K562 (cell line): ENCODE results near the gene ZNF584. TPM values are rescaled to one million over a fixed set of nuclear protein-coding genes. Genes with fewer than 3 reads are reported as not detected.

Experiments
- CHD7 ChIP-seq: fragments of 200-600 bp; sonication (generic); IDR thresholded peaks from one replicate; pipeline ENCODE4 v1.6.1; 2012; ENCODE audit warnings: mild to moderate bottlenecking, low read depth, low read length, inconsistent platforms
- E2F3 ChIP-seq: fragments of 250-450 bp; sonication (Bioruptor Pico); IDR thresholded peaks from 2 replicates; pipeline ENCODE4 v1.4.0; 2020; ENCODE audit warnings: mild to moderate bottlenecking
- HIVEP1 ChIP-seq: fragments of 250-450 bp; sonication (Bioruptor Pico); IDR thresholded peaks from 2 replicates; pipeline ENCODE4 v1.4.0; 2020; ENCODE audit warnings: mild to moderate bottlenecking
- MAFK ChIP-seq: IDR thresholded peaks from 2 replicates; pipeline ENCODE4 v1.6.1; 2011; ENCODE audit warnings: low read length, improper control_type of control experiment
- NONO ChIP-seq, 2 experiments: fragments of 200-400 bp in 1 of 2; fragments of 450-650 bp in 1 of 2; formaldehyde crosslinking in 1 of 2; IDR thresholded peaks; 2 replicates each; pipeline ENCODE4 v1.6.1; 2017; ENCODE audit warnings: low read depth in 2 of 2, mild to moderate bottlenecking in 2 of 2, moderate library complexity in 2 of 2, low read length in 1 of 2
- RAD51 ChIP-seq: fragments of 450-650 bp; IDR thresholded peaks from 2 replicates; pipeline ENCODE4 v1.7.1; 2016; ENCODE audit warnings: low read depth, mild to moderate bottlenecking, borderline replicate concordance
- SRSF7 ChIP-seq: fragments of 200-400 bp; formaldehyde crosslinking; optimal IDR thresholded peaks from 2 replicates; pipeline ENCODE3; 2017; ENCODE audit warnings: mild to moderate bottlenecking, low read depth, low read length
- STAT5B ChIP-seq: fragments of 250-450 bp; sonication (Bioruptor Pico); IDR thresholded peaks from 2 replicates; pipeline ENCODE4 v1.8.0; 2021; ENCODE audit warnings: mild to moderate bottlenecking, inconsistent platforms
- ZBTB33 ChIP-seq: sonication (generic); formaldehyde crosslinking; IDR thresholded peaks from 2 replicates; pipeline ENCODE4 v1.8.1; 2023; ENCODE audit warnings: mild to moderate bottlenecking, missing genetic modification reagents
- ZNF717 ChIP-seq: fragments of 250-450 bp; sonication (Bioruptor Pico); IDR thresholded peaks from 2 replicates; pipeline ENCODE4 v1.5.0; 2021
- ZNF785 ChIP-seq: fragments of 250-450 bp; sonication (Bioruptor Pico); IDR thresholded peaks from 2 replicates; pipeline ENCODE4 v1.4.0; 2020; ENCODE audit warnings: mild to moderate bottlenecking
- polyA plus RNA-seq, 8 experiments: library from polyadenylated mRNA; depleted of rRNA in 4 of 8; stranded (reverse) in 5 of 8; unstranded in 3 of 8; fragments of >200 nt; fragmentation: Nextera tagmentation in 2 of 8; fragmentation: Illumina TruSeq in 1 of 8; extraction: Ambion mirVana in 2 of 8; extraction: Trizol in 1 of 8; gene quantifications; 2 replicates each; pipeline versions ENCODE4 v1.2.1 to v1.2.3, GENCODE V29; 2011 to 2014; ENCODE audit warnings: inconsistent platforms in 1 of 8, missing spikeins in 1 of 8
- total RNA-seq, 7 experiments: library from RNA; depleted of rRNA in 6 of 7; stranded (reverse); fragments of >200 nt in 6 of 7; fragmentation: Illumina TruSeq in 2 of 7; extraction: Trizol in 2 of 7; gene quantifications; 2 replicates each; pipeline versions ENCODE4 v1.2.1 to v1.2.3, GENCODE V29; 2011 to 2021; ENCODE audit warnings: low replicate concordance in 1 of 7

ZNF584 gene
- total and polyA plus RNA-seq, 9 of the 15 experiments (the other 6 are each of a cell fraction or from before 2014, with no cell fraction given), result 5.8 to 43.4 (median 24.6) TPM

- peak; percentile 71; the same call in 1 of the 2 replicates for TF ChIP-seq ZBTB33 (CRISPR knock-in tag)
- TF ChIP-seq CHD7, result peak; percentile 54
- peak; percentile 94 for TF ChIP-seq E2F3 (CRISPR knock-in tag)
- TF ChIP-seq NONO (IDR thresholded peaks at IDR 0.05; ENCODE audit: low read depth in 2 of 2, low read length in 1 of 2), result peak; percentile 92 to 93
- TF ChIP-seq ZNF717 (CRISPR knock-in tag), result no peak
- no peak for TF ChIP-seq SRSF7
- no peak for TF ChIP-seq MAFK
- TF ChIP-seq HIVEP1 (CRISPR knock-in tag), result peak; percentile 60; the same call in 1 of the 2 replicates
- no peak for TF ChIP-seq RAD51
- no peak for TF ChIP-seq STAT5B
- TF ChIP-seq ZNF785 (CRISPR knock-in tag), result no peak
Observed at GRCh38 chr19:58380662-58381459, 27.6 kb upstream of the ZNF584 start, which contains the start of gene ZNF837 (continued).
